Measurements from ENCODE around the gene EFNA5.

- TF ChIP-seq ZNF133 (tag by site-specific recombination; IDR thresholded peaks at IDR 0.05), result no peak
- TF ChIP-seq CTCF (tag by site-specific recombination; IDR thresholded peaks at IDR 0.05), result no peak
- no peak for TF ChIP-seq ZBTB8A (tag by site-specific recombination; IDR thresholded peaks at IDR 0.05)
- no peak for TF ChIP-seq ZNF747 (tag by site-specific recombination; IDR thresholded peaks at IDR 0.05)
- no peak for TF ChIP-seq ZNF404 (tag by site-specific recombination; IDR thresholded peaks at IDR 0.05)
- TF ChIP-seq ZNF660 (tag by site-specific recombination; IDR thresholded peaks at IDR 0.05), result no peak
- no peak for TF ChIP-seq ZNF426 (tag by site-specific recombination; IDR thresholded peaks at IDR 0.05)
- no peak for TF ChIP-seq ZNF140 (tag by site-specific recombination; IDR thresholded peaks at IDR 0.05)
- no peak for TF ChIP-seq ZNF280C (tag by site-specific recombination; IDR thresholded peaks at IDR 0.05)
- no peak for TF ChIP-seq YY1 (tag by site-specific recombination; IDR thresholded peaks at IDR 0.05)
- no peak for TF ChIP-seq ZSCAN30 (tag by site-specific recombination; IDR thresholded peaks at IDR 0.05)
Measured at GRCh38 chr5:107658528-107658927, 12.2 kb downstream of the EFNA5 start.

All from HEK293 (cell line).